Measurements from ENCODE around the gene SMNDC1.

Gene SMNDC1

GRCh38 chr10:110346914-110347313 is 42.2 kb upstream of the SMNDC1 start:
- TF ChIP-seq MAX (IDR thresholded peaks at IDR 0.05) (no peak), FOXM1 (IDR thresholded peaks at IDR 0.05; ENCODE audit: borderline replicate concordance, low read depth) (no peak), YY1 (IDR thresholded peaks at IDR 0.05; ENCODE audit: low read depth) (no peak), EGR1 (IDR thresholded peaks at IDR 0.05) (no peak), USF1 (IDR thresholded peaks at IDR 0.05) (no peak), TAF1 (IDR thresholded peaks at IDR 0.05; ENCODE audit: low read depth) (no peak), EP300 (IDR thresholded peaks at IDR 0.05; ENCODE audit: borderline replicate concordance) (no peak)

- TF ChIP-seq TAF1 (IDR thresholded peaks at IDR 0.05; ENCODE audit: low read depth) (no peak), MAX (IDR thresholded peaks at IDR 0.05) (no peak), REST (IDR thresholded peaks at IDR 0.05; ENCODE audit: low read depth) (no peak), FOXM1 (IDR thresholded peaks at IDR 0.05; ENCODE audit: borderline replicate concordance, low read depth) (no peak), ZBTB7A (IDR thresholded peaks at IDR 0.05; ENCODE audit: low read depth) (no peak), TCF12 (IDR thresholded peaks at IDR 0.05; ENCODE audit: low read depth) (no peak), CREB1 (IDR thresholded peaks at IDR 0.05; ENCODE audit: low read depth) (no peak), NFIC (IDR thresholded peaks at IDR 0.05) (no peak), EGR1 (IDR thresholded peaks at IDR 0.05) (no peak), TEAD4 (IDR thresholded peaks at IDR 0.05) (no peak), USF1 (IDR thresholded peaks at IDR 0.05) (no peak), YY1 (IDR thresholded peaks at IDR 0.05; ENCODE audit: low read depth) (no peak), CEBPB (IDR thresholded peaks at IDR 0.05) (no peak), EP300 (IDR thresholded peaks at IDR 0.05; ENCODE audit: borderline replicate concordance) (no peak), RAD21 (IDR thresholded peaks at IDR 0.05; ENCODE audit: low read depth) (no peak)
These were observed 40.6 kb upstream of the SMNDC1 start for GRCh38 chr10:110345286-110345685.

GRCh38 chr10:110344622-110345021 is 39.9 kb upstream of the SMNDC1 start:
- TF ChIP-seq YY1 (IDR thresholded peaks at IDR 0.05; ENCODE audit: low read depth) (no peak), CEBPB (IDR thresholded peaks at IDR 0.05) (no peak), EP300 (IDR thresholded peaks at IDR 0.05; ENCODE audit: borderline replicate concordance) (no peak), TAF1 (IDR thresholded peaks at IDR 0.05; ENCODE audit: low read depth) (no peak), CREB1 (IDR thresholded peaks at IDR 0.05; ENCODE audit: low read depth) (no peak), RAD21 (IDR thresholded peaks at IDR 0.05; ENCODE audit: low read depth) (no peak), TEAD4 (IDR thresholded peaks at IDR 0.05) (0 out of 2 replicates have a peak, but pooled peaks have one; percentile 21), TCF12 (IDR thresholded peaks at IDR 0.05; ENCODE audit: low read depth) (0 out of 2 replicates have a peak, but pooled peaks have one; percentile 39), NFIC (IDR thresholded peaks at IDR 0.05) (peak; percentile 27; the same call in 1 of the 2 replicates), MAX (IDR thresholded peaks at IDR 0.05) (0 out of 2 replicates have a peak, but pooled peaks have one; percentile 35)

GRCh38 chr10:110343947-110344346 is 39.2 kb upstream of the SMNDC1 start:
- TF ChIP-seq CEBPB (IDR thresholded peaks at IDR 0.05) (no peak), NFIC (IDR thresholded peaks at IDR 0.05) (no peak), EP300 (IDR thresholded peaks at IDR 0.05; ENCODE audit: borderline replicate concordance) (no peak), FOXM1 (IDR thresholded peaks at IDR 0.05; ENCODE audit: borderline replicate concordance, low read depth) (no peak), TCF12 (IDR thresholded peaks at IDR 0.05; ENCODE audit: low read depth) (no peak), USF1 (IDR thresholded peaks at IDR 0.05) (no peak), MAX (IDR thresholded peaks at IDR 0.05) (no peak), YY1 (IDR thresholded peaks at IDR 0.05; ENCODE audit: low read depth) (no peak), EGR1 (IDR thresholded peaks at IDR 0.05) (no peak), TAF1 (IDR thresholded peaks at IDR 0.05; ENCODE audit: low read depth) (no peak), RAD21 (IDR thresholded peaks at IDR 0.05; ENCODE audit: low read depth) (no peak), ZBTB7A (IDR thresholded peaks at IDR 0.05; ENCODE audit: low read depth) (no peak), CREB1 (IDR thresholded peaks at IDR 0.05; ENCODE audit: low read depth) (no peak)

GRCh38 chr10:110340816-110341215 is 36.1 kb upstream of the SMNDC1 start:
- TF ChIP-seq REST (IDR thresholded peaks at IDR 0.05; ENCODE audit: low read depth) (no peak), EP300 (IDR thresholded peaks at IDR 0.05; ENCODE audit: borderline replicate concordance) (no peak), EGR1 (IDR thresholded peaks at IDR 0.05) (no peak), FOXM1 (IDR thresholded peaks at IDR 0.05; ENCODE audit: borderline replicate concordance, low read depth) (no peak), TEAD4 (IDR thresholded peaks at IDR 0.05) (no peak), YY1 (IDR thresholded peaks at IDR 0.05; ENCODE audit: low read depth) (no peak), MAX (IDR thresholded peaks at IDR 0.05) (no peak), RAD21 (IDR thresholded peaks at IDR 0.05; ENCODE audit: low read depth) (no peak)

All from Ishikawa (cell line).